Keratinocyte (primary cell): ENCODE measurements around the gene PRKAR1B. TPM values are rescaled to one million over a fixed set of nuclear protein-coding genes. Genes with fewer than 3 reads are reported as not detected.

ENCODE experiments used
- DNase-seq: peaks from one replicate; pipeline ENCODE4 v3.0.0-alpha.2; 2011; ENCODE audit warnings: low read depth, missing footprints, low spot score
- FAIRE-seq: peaks from 2 replicates; lab custom pipeline; 2011; peaks lifted over from hg19 to GRCh38; lab: Jason Lieb, UNC
- H2AFZ ChIP-seq: 2 replicates; pipeline ENCODE4 v1.6.0; 2012; ENCODE audit warnings: low read length, control low read depth, inconsistent platforms; ENCODE audit not compliant: control insufficient read depth
- H3K27ac ChIP-seq: 2 replicates; pipeline ENCODE4 v1.5.1; 2011; ENCODE audit warnings: low read length; ENCODE audit not compliant: control insufficient read depth, insufficient read depth
- H3K27me3 ChIP-seq: 3 replicates; pipeline ENCODE4 v1.6.0; 2011; ENCODE audit warnings: low read length; ENCODE audit not compliant: control insufficient read depth, insufficient read depth; ENCODE audit errors: extremely low read depth
- H3K36me3 ChIP-seq, 2 experiments: 2 replicates in 1 of 2; 3 replicates in 1 of 2; pipeline ENCODE4 v1.5.1; 2011; ENCODE audit warnings: low read length in 2 of 2, mild to moderate bottlenecking in 1 of 2; ENCODE audit not compliant: control insufficient read depth in 2 of 2, insufficient read depth in 2 of 2; ENCODE audit errors: extremely low read depth in 1 of 2
- H3K4me1 ChIP-seq: 3 replicates; pipeline ENCODE4 v1.5.1; 2011; ENCODE audit warnings: low read length; ENCODE audit not compliant: control insufficient read depth, insufficient read depth; ENCODE audit errors: extremely low read depth
- H3K4me2 ChIP-seq: 3 replicates; pipeline ENCODE4 v1.6.0; 2011; ENCODE audit warnings: low read depth, low read length; ENCODE audit not compliant: control insufficient read depth, insufficient read depth; ENCODE audit errors: extremely low read depth
- H3K4me3 ChIP-seq, 3 experiments: fragments of 200-600 bp in 1 of 3; sonication (generic) in 1 of 3; 2 replicates in 2 of 3; 3 replicates in 1 of 3; pipeline ENCODE4 v1.5.1; 2011 to 2016; ENCODE audit warnings: low read length in 3 of 3, mild to moderate bottlenecking in 3 of 3, control low read depth in 2 of 3, inconsistent platforms in 1 of 3, low read depth in 1 of 3, mixed read lengths in 1 of 3, mixed run types in 1 of 3, moderate library complexity in 1 of 3; ENCODE audit not compliant: control insufficient read depth in 2 of 3, insufficient read depth in 2 of 3; ENCODE audit errors: extremely low read depth in 1 of 3
- H3K79me2 ChIP-seq: 2 replicates; pipeline ENCODE4 v1.6.0; 2012; ENCODE audit warnings: low read length; ENCODE audit not compliant: control insufficient read depth, insufficient read depth
- H3K9ac ChIP-seq: 3 replicates; pipeline ENCODE4 v1.6.0; 2011; ENCODE audit warnings: low read length; ENCODE audit not compliant: control insufficient read depth, insufficient read depth; ENCODE audit errors: extremely low read depth
- H3K9me1 ChIP-seq: 3 replicates; pipeline ENCODE4 v1.6.0; 2011; ENCODE audit warnings: low read length; ENCODE audit not compliant: control insufficient read depth, insufficient read depth; ENCODE audit errors: extremely low read depth
- H3K9me3 ChIP-seq: 2 replicates; pipeline ENCODE4 v1.5.1; 2012; ENCODE audit warnings: low read depth, low read length; ENCODE audit not compliant: control insufficient read depth
- H4K20me1 ChIP-seq: 3 replicates; pipeline ENCODE4 v1.6.0; 2011; ENCODE audit warnings: low read length; ENCODE audit not compliant: control insufficient read depth, insufficient read depth; ENCODE audit errors: extremely low read depth
- CTCF ChIP-seq, 3 experiments: IDR thresholded peaks in 1 of 3; conservative IDR thresholded peaks in 1 of 3; optimal IDR thresholded peaks in 1 of 3; 2 replicates in 2 of 3; 3 replicates in 1 of 3; pipeline versions ENCODE3 to v1.5.1; 2011; ENCODE audit warnings: low read length in 3 of 3, mild to moderate bottlenecking in 3 of 3, moderate library complexity in 2 of 3, control low read depth in 1 of 3, inconsistent platforms in 1 of 3; ENCODE audit not compliant: insufficient read depth in 2 of 3; ENCODE audit errors: extremely low read depth in 1 of 3
- EZH2 ChIP-seq: IDR thresholded peaks from one replicate; pipeline ENCODE4 v1.6.1; 2012; ENCODE audit warnings: inconsistent platforms, mild to moderate bottlenecking, low read length, moderate library complexity
- dilution Hi-C: fragments of 300-500 bp; cut with MboI; formaldehyde crosslinking; loops from one replicate; pipeline ENCODE4 v1.7.0; 2020; ENCODE audit warnings: low sequenced_read_pairs; ENCODE audit not compliant: extremely low pct_ligation_motif_present
- polyA plus RNA-seq, 5 experiments: library from polyadenylated mRNA; depleted of rRNA in 3 of 5; stranded (reverse) in 3 of 5; stranded (forward) in 1 of 5; unstranded in 1 of 5; fragments of >200 nt; gene quantifications; 1 replicate in 1 of 5; 2 replicates in 3 of 5; 3 replicates in 1 of 5; pipeline versions ENCODE4 v1.2.1 to v1.2.3, GENCODE V29; 2011 to 2012; ENCODE audit warnings: missing spikeins in 2 of 5, low read depth in 1 of 5, low replicate concordance in 1 of 5

PRKAR1B gene
- polyA plus RNA-seq, 1 donor (not counting 4 experiments of a cell fraction or from before 2014, with no cell fraction given) = 10.8 TPM

GRCh38 chr7:556837-557557, 170.1 kb downstream of the PRKAR1B start:
- Histone ChIP-seq H3K27ac (no peak overlapping the region), H3K9ac (no peak overlapping the region), H3K4me1 (no peaks in the 10 kb centered on the region), H3K79me2 (no peaks in the 10 kb centered on the region), H3K9me1 (no peaks in the 10 kb centered on the region), H3K4me2 (no peak overlapping the region), H3K9me3 (no peaks in the 10 kb centered on the region), H2AFZ (no peak overlapping the region), H3K27me3 (no peaks in the 10 kb centered on the region), H4K20me1 (no peaks in the 10 kb centered on the region), H3K36me3 (no peaks in the 10 kb centered on the region), H3K4me3 (no peak overlapping the region)
- FAIRE-seq = no peak
- DNase-seq = no peak
- dilution Hi-C loops = no loop called here
- TF ChIP-seq CTCF (optimal IDR thresholded peaks at IDR 0.05 in 1 of 3, IDR thresholded peaks at IDR 0.05 in 1 of 3, conservative IDR thresholded peaks at IDR 0.05 in 1 of 3; ENCODE audit: extremely low read depth in 1 of 3, insufficient read depth in 2 of 3, low read length in 3 of 3) = no peak
- no peak for TF ChIP-seq EZH2

DNA sequence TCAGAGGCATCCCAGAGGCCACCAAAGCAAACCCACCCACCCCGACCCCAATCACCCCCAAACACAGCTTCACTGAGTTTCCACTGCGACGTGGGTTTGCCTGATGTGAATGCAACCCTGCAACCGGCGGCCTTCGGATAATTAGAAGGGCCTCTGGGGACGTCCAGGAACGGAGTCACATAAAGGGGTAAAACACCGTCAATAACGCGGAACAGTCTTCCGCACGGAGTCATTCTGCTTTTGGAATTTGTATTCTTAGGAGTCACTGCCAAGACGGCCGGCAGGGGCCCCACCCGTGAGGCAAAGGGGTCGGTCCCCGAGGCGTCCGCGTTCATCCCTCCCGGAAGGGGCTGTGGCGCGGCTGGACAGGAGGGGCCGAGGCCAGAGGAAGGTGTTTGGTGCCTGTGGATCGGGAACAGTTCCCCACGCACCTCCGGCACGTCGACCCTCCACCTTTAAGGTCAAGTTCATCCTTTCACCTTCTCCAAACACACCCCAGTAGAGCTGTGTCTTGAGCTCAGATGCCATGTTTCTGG, 170.7 kb downstream of the PRKAR1B start:
- TF ChIP-seq EZH2 (no peak), CTCF (optimal IDR thresholded peaks at IDR 0.05 in 1 of 3, IDR thresholded peaks at IDR 0.05 in 1 of 3, conservative IDR thresholded peaks at IDR 0.05 in 1 of 3; ENCODE audit: extremely low read depth in 1 of 3, insufficient read depth in 2 of 3, low read length in 3 of 3) (no peak)
- DNase-seq = no peak
- no peaks in the 10 kb centered on the region for H3K9me3 ChIP-seq
- H4K20me1 ChIP-seq = no peaks in the 10 kb centered on the region
- H3K4me2 ChIP-seq = no peak overlapping the region
- H3K27me3 ChIP-seq = no peaks in the 10 kb centered on the region
- no peak overlapping the region for H3K9ac ChIP-seq
- dilution Hi-C loops = no loop called here
- no peaks in the 10 kb centered on the region for H3K4me1 ChIP-seq
- no peaks in the 10 kb centered on the region for H3K9me1 ChIP-seq
- FAIRE-seq = no peak
- H3K4me3 ChIP-seq = no peak overlapping the region
- H2AFZ ChIP-seq = no peak overlapping the region
- H3K36me3 ChIP-seq = no peaks in the 10 kb centered on the region
- no peaks in the 10 kb centered on the region for H3K79me2 ChIP-seq
- no peak overlapping the region for H3K27ac ChIP-seq
